GM10847 (cell line): ENCODE data around the gene GALNT13.

Experiments
- POLR2A ChIP-seq: IDR thresholded peaks from 2 replicates; pipeline ENCODE4 v1.6.1; 2011; ENCODE audit not compliant: insufficient read length; ENCODE audit errors: extremely low read depth

Gene GALNT13

DNA sequence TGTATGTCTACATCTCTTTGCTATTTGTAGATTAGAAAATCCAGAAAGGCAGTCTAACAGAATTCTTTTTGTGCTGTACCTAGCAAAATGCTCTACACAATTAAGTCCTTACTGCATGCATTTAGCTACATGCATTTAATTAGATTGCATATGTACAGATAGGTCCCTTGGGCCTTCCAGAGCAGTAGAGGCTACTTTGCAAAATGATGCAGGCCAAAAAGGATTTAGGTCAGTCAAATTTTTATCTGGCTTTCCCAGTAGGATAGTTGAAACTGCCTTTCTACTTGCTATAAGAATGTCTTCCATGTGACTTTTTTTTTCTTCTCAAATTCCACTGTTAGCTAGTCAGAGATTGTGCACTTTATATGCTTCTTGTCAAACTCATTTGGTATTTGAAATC is 19.3 kb downstream of the GALNT13 start:
- no peak for TF ChIP-seq POLR2A

- TF ChIP-seq POLR2A, result no peak
Measured at GRCh38 chr2:153912798-153913396, 41.2 kb downstream of the GALNT13 start.

DNA sequence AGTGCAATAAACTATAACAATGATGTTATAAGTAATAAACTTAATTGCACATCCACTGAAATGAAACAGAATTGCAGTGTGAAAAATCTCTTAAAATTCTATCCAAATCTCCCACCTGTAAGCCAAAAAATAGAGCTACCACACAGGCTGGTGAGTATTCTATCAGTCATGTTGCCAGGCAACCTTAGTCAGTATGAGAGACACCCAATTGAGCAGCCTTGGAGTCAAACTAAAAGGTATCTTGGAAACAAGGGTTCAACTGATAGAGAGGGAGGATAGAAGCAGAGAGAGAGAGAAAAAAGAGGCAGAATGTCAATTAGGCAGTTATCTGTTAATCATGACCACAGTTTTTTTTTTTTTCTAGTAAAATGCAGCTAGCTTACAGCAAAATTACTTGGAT is 45.8 kb downstream of the GALNT13 start:
- TF ChIP-seq POLR2A, result no peak

- TF ChIP-seq POLR2A, result no peak
Measured at GRCh38 chr2:153935511-153935910, 63.8 kb downstream of the GALNT13 start.

GRCh38 chr2:153939124-153939796 is 67.5 kb downstream of the GALNT13 start:
- TF ChIP-seq POLR2A, result no peak

DNA sequence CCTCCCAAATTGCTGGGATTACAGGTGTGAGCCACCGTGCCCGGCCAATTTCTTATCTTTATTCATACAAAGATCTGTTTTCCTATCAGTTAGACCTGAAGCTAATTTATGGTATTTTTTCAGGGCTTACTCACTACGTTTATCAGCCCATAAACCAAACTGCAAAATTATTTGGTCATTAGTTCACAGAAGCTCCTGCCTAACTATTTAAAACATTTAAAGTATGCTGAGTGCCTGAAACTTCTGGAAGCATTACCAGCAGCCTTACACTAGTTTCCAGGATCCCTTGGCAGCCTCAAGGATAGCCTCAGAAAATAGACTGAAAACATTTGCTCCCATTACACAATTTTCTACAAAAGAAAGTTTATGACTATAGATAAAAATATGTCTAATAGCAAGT is 68.8 kb downstream of the GALNT13 start:
- no peak for TF ChIP-seq POLR2A

DNA sequence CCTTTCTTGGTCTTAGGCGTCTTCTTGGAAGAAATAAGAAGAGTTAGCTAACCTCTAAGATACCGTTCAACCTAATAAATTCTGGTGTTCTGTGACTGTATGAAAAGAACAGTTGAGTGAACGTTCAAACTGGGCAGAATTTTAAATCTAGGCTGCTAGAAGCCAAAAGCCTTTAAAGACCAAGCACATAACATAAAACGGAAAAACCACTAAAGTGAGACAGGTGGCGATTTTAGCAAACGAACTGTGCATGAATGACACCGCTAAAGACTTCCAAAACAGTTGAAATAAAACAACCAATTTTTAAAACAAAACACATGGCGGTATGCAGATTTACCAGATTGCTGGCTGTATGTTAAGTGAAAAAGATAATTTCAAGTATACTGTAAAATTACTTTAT is 73.1 kb downstream of the GALNT13 start:
- no peak for TF ChIP-seq POLR2A

GRCh38 chr2:153946036-153946435 is 74.3 kb downstream of the GALNT13 start:
- TF ChIP-seq POLR2A, result no peak

- no peak for TF ChIP-seq POLR2A
Measured at GRCh38 chr2:153953761-153954160, 82.0 kb downstream of the GALNT13 start.

- TF ChIP-seq POLR2A, result no peak
Measured at GRCh38 chr2:153963256-153963655, 91.5 kb downstream of the GALNT13 start.

DNA sequence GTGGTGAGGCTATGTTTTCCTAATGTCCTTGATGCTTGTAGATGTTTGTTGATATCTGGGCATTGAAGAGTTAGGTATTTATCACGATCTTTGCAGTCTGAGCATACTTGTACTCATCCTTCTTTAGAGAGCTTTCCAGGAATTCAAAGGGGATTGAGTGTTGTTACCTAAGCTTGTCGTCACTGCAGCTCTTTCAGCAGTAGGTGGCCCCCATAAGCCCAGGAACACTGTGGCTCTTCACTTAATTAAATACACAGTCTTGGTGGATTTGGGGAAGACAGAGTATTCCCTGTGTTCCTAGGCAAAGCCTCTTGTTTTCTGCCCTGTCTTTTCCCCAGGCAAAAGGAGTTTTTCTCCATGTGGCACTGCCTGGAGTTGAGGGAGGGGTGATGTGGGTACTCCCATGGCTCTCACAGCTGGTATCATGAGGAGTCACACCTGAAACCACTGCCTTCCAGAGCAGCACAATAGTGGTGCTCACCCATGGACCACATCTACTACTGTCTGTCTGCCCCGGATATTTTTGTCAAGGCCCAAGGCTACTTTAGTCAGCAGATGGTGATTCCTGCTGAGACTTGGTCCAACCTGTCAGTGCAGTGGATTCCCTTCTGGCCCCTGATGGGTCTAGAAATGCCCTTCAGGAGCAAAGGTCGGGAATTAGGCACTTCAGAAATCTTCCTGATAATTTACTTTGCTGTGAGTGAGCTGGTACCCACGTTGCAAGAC is 95.7 kb downstream of the GALNT13 start:
- no peak for TF ChIP-seq POLR2A

GRCh38 chr2:153971250-153971649 is 99.5 kb downstream of the GALNT13 start:
- no peak for TF ChIP-seq POLR2A

GRCh38 chr2:153971855-153972254 is 100.1 kb downstream of the GALNT13 start:
- no peak for TF ChIP-seq POLR2A

- no peak for TF ChIP-seq POLR2A
Measured at GRCh38 chr2:153972412-153972811, 100.7 kb downstream of the GALNT13 start.

DNA sequence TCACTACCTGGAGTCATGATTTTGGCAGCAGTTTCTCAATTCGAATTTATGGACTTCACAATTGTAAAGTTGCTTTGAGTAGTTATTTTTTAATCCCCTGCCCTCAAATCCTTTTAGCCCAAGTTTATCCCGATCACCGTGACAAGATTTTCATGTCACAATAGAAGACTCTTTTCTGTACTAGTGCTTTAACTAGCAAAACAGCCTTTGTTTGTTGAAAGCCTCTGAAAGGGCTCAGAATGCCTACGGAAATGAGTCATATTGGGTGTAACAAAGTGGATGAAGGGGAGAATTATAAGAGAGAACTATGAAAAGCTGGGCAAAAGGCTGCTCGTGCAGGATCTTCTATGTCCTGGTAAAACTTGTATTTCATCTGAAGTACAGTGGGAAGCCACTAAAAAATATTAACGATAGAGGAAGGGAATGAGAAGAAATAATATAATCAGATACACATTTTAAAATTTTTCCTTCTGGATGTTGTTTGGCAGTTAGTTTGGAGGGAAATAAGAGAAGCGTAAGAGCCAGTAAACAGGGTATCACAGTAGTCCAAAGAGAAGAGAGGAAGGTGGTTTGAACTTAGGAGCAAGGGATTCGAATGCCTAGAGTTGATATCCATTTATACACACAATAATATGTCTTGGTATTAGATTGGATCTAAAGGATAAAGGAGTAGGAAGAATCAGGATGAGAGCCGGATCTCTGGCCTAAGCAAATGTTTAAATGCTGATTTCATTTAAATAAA is 114.9 kb downstream of the GALNT13 start:
- no peak for TF ChIP-seq POLR2A

DNA sequence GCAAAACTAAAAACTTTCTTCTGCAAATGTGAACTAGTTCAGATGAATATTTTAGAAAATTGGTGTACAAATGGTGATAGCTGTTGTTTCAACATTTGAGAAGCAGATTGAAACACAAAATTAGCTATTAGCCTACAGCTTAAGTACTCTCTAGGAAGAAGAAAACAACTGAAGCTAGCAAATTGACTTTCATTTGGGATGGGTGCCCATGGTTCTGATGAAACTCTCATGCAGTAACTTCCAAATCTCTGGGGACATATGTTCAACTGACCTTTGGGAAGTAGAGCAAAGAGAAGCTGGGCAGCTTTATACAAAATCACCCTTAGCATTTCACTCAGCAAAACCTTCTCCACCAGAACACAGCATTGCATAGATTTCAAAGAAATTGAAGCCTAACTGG is 119.0 kb downstream of the GALNT13 start:
- no peak for TF ChIP-seq POLR2A

DNA sequence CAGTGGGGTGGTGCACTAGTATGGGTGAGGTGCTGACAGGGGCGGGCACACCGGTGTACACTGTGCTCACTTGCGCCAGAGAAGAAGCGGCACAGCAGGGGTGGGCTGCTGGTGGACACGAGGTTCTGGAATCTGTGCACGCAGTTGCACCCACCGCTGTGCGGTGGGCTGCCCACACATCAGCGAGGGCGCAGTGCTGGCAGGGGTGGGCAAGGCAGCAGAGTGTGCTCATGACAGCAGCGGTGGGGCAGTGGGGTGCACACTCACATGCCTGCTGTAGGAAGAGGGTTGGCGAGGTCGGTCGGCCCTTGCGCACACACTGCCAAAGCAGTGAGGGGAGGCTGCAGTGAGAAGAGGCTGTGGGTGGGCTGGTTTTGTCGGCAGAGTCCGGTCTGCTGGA is 141.8 kb downstream of the GALNT13 start:
- TF ChIP-seq POLR2A, result no peak
